HepG2 (cell line): ENCODE measurements around the gene GRK4. TPM values are rescaled to one million over a fixed set of nuclear protein-coding genes. Genes with fewer than 3 reads are reported as not detected.
A peak's percentile ranks its signal among the peaks of the same experiment; 100 is the strongest.

Experiments used
- BCL6 ChIP-seq: IDR thresholded peaks from 2 replicates; pipeline ENCODE4 v1.6.1; 2016; ENCODE audit warnings: missing genetic modification reagents, missing compliant biosample characterization
- GLI4 ChIP-seq: sonication (generic); formaldehyde crosslinking; IDR thresholded peaks from 2 replicates; pipeline ENCODE4 v1.5.1; 2020; ENCODE audit warnings: missing genetic modification reagents, mild to moderate bottlenecking, moderate library complexity, borderline replicate concordance
- KAT2B ChIP-seq: fragments of 150-350 bp; IDR thresholded peaks from 2 replicates; pipeline ENCODE4 v1.6.1; 2014; ENCODE audit warnings: low read depth, low read length, borderline replicate concordance
- TEAD2 ChIP-seq: sonication (generic); formaldehyde crosslinking; IDR thresholded peaks from 2 replicates; pipeline ENCODE4 v1.9.0; 2021; ENCODE audit warnings: missing genetic modification reagents
- ZNF510 ChIP-seq: sonication (generic); formaldehyde crosslinking; IDR thresholded peaks from 2 replicates; pipeline ENCODE4 v1.4.0; 2020; ENCODE audit warnings: low read depth, mild to moderate bottlenecking, missing genetic modification reagents
- ZNF549 ChIP-seq: sonication (generic); formaldehyde crosslinking; IDR thresholded peaks from 2 replicates; pipeline ENCODE4 v1.5.0; 2020; ENCODE audit warnings: missing genetic modification reagents
- polyA plus RNA-seq, 8 experiments: library from polyadenylated mRNA; depleted of rRNA in 3 of 8; stranded (reverse) in 7 of 8; unstranded in 1 of 8; fragments of >200 nt; fragmentation: Illumina TruSeq in 4 of 8; extraction: Trizol in 4 of 8; gene quantifications; 2 replicates each; pipeline versions ENCODE4 v1.2.1 to v1.2.3, GENCODE V29; 2011 to 2016; ENCODE audit warnings: low read depth in 4 of 8, missing spikeins in 1 of 8, mixed read lengths in 1 of 8; ENCODE audit not compliant: insufficient read depth in 1 of 8
- total RNA-seq, 5 experiments: library from RNA; depleted of rRNA; stranded (reverse); fragments of >200 nt; fragmentation: Illumina TruSeq; extraction: Trizol; gene quantifications; 2 replicates each; pipeline ENCODE4 v1.2.3, GENCODE V29; 2016; ENCODE audit warnings: low read depth in 1 of 5
- TF ChIP-seq, protein P1 (sequence below): IDR thresholded peaks from 2 replicates; pipeline ENCODE4 v1.6.1; 2012; ENCODE audit warnings: low read depth, low read length, improper control_type of control experiment
- TF ChIP-seq, protein P2 (sequence below): IDR thresholded peaks from 2 replicates; pipeline ENCODE4 v1.4.0; 2020; ENCODE audit warnings: mild to moderate bottlenecking, missing genetic modification reagents
- TF ChIP-seq, protein P3 (sequence below): sonication (generic); formaldehyde crosslinking; IDR thresholded peaks from 2 replicates; pipeline ENCODE4 v1.4.0; 2020; ENCODE audit warnings: missing genetic modification reagents
- TF ChIP-seq, protein P4 (sequence below): sonication (generic); formaldehyde crosslinking; IDR thresholded peaks from 2 replicates; pipeline ENCODE4 v1.4.0; 2020; ENCODE audit warnings: mild to moderate bottlenecking, missing genetic modification reagents
- TF ChIP-seq, protein P5 (sequence below): sonication (generic); formaldehyde crosslinking; IDR thresholded peaks from 2 replicates; pipeline ENCODE4 v1.5.0; 2020; ENCODE audit warnings: missing genetic modification reagents

The GRK4 gene
- total and polyA plus RNA-seq, 2 of the 13 experiments (the other 11 are each of a cell fraction or from before 2014, with no cell fraction given): 1.8 to 2.0 TPM

DNA sequence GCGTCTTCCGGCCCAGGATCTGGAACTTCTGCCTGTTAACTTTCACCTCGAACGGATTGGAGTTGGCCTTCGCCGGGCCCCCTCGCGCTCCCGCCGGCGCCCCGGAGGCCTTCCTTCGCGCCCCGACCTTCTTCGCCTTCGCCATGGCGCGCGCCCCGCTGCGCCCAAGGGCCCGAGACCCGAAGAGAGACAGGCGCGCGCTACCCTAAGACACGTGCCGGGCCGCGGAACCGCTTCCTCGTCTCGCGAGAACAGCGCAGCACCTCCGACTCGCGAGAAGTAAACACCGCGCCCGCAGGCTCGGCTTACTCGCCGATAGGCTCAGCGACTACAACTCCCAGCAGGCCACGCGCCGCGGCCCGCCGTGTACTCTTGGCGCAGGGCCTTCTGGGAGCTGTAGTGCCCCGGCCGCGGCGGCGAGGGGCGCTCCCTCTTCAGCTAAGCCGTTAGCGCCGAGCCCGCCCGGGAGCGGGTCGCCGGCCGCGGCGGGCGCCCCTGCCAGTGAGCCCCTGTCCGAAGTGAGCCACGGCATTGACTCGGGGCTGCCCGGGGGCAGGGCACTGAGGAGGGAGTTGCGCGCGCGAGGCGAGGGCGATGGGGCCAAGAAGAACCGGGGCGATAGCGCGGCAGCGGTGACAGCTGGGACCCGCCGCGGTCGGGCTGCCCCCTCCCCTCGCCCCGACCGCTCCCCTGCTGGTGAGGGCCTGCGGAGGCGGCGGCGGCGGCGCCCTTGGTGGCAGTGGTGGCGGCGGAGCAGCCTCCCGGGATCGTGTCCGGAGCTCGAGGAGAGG, at the start of gene GRK4, which contains the start of gene NOP14 (continued):
- TF ChIP-seq, protein P1, sequence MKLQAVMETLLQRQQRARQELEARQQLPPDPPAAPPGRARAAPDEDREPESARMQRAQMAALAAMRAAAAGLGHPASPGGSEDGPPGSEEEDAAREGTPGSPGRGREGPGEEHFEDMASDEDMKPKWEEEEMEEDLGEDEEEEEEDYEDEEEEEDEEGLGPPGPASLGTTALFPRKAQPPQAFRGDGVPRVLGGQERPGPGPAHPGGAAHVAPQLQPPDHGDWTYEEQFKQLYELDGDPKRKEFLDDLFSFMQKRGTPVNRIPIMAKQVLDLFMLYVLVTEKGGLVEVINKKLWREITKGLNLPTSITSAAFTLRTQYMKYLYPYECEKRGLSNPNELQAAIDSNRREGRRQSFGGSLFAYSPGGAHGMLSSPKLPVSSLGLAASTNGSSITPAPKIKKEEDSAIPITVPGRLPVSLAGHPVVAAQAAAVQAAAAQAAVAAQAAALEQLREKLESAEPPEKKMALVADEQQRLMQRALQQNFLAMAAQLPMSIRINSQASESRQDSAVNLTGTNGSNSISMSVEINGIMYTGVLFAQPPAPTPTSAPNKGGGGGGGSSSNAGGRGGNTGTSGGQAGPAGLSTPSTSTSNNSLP: no peak
- TF ChIP-seq BCL6 (CRISPR knock-in tag): peak; percentile 59
- TF ChIP-seq GLI4 (CRISPR knock-in tag): peak; percentile 82; the same call in 1 of the 2 replicates
- TF ChIP-seq, protein P2, sequence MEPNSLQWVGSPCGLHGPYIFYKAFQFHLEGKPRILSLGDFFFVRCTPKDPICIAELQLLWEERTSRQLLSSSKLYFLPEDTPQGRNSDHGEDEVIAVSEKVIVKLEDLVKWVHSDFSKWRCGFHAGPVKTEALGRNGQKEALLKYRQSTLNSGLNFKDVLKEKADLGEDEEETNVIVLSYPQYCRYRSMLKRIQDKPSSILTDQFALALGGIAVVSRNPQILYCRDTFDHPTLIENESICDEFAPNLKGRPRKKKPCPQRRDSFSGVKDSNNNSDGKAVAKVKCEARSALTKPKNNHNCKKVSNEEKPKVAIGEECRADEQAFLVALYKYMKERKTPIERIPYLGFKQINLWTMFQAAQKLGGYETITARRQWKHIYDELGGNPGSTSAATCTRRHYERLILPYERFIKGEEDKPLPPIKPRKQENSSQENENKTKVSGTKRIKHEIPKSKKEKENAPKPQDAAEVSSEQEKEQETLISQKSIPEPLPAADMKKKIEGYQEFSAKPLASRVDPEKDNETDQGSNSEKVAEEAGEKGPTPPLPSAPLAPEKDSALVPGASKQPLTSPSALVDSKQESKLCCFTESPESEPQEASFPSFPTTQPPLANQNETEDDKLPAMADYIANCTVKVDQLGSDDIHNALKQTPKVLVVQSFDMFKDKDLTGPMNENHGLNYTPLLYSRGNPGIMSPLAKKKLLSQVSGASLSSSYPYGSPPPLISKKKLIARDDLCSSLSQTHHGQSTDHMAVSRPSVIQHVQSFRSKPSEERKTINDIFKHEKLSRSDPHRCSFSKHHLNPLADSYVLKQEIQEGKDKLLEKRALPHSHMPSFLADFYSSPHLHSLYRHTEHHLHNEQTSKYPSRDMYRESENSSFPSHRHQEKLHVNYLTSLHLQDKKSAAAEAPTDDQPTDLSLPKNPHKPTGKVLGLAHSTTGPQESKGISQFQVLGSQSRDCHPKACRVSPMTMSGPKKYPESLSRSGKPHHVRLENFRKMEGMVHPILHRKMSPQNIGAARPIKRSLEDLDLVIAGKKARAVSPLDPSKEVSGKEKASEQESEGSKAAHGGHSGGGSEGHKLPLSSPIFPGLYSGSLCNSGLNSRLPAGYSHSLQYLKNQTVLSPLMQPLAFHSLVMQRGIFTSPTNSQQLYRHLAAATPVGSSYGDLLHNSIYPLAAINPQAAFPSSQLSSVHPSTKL (CRISPR knock-in tag): peak; percentile 58
- TF ChIP-seq ZNF549: no peak
- peak; percentile 96 for TF ChIP-seq ZNF510
- TF ChIP-seq, protein P3, sequence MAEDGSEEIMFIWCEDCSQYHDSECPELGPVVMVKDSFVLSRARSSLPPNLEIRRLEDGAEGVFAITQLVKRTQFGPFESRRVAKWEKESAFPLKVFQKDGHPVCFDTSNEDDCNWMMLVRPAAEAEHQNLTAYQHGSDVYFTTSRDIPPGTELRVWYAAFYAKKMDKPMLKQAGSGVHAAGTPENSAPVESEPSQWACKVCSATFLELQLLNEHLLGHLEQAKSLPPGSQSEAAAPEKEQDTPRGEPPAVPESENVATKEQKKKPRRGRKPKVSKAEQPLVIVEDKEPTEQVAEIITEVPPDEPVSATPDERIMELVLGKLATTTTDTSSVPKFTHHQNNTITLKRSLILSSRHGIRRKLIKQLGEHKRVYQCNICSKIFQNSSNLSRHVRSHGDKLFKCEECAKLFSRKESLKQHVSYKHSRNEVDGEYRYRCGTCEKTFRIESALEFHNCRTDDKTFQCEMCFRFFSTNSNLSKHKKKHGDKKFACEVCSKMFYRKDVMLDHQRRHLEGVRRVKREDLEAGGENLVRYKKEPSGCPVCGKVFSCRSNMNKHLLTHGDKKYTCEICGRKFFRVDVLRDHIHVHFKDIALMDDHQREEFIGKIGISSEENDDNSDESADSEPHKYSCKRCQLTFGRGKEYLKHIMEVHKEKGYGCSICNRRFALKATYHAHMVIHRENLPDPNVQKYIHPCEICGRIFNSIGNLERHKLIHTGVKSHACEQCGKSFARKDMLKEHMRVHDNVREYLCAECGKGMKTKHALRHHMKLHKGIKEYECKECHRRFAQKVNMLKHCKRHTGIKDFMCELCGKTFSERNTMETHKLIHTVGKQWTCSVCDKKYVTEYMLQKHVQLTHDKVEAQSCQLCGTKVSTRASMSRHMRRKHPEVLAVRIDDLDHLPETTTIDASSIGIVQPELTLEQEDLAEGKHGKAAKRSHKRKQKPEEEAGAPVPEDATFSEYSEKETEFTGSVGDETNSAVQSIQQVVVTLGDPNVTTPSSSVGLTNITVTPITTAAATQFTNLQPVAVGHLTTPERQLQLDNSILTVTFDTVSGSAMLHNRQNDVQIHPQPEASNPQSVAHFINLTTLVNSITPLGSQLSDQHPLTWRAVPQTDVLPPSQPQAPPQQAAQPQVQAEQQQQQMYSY (CRISPR knock-in tag): peak; percentile 29; the same call in 1 of the 2 replicates
- TF ChIP-seq, protein P4, sequence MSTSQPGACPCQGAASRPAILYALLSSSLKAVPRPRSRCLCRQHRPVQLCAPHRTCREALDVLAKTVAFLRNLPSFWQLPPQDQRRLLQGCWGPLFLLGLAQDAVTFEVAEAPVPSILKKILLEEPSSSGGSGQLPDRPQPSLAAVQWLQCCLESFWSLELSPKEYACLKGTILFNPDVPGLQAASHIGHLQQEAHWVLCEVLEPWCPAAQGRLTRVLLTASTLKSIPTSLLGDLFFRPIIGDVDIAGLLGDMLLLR (CRISPR knock-in tag): peak; percentile 98
- TF ChIP-seq, protein P5, sequence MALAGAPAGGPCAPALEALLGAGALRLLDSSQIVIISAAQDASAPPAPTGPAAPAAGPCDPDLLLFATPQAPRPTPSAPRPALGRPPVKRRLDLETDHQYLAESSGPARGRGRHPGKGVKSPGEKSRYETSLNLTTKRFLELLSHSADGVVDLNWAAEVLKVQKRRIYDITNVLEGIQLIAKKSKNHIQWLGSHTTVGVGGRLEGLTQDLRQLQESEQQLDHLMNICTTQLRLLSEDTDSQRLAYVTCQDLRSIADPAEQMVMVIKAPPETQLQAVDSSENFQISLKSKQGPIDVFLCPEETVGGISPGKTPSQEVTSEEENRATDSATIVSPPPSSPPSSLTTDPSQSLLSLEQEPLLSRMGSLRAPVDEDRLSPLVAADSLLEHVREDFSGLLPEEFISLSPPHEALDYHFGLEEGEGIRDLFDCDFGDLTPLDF (CRISPR knock-in tag): peak; percentile 98
- TF ChIP-seq TEAD2 (CRISPR knock-in tag): no peak
- TF ChIP-seq KAT2B: no peak
